Fibroblast of skin of back (primary cell): ENCODE results near the gene UVRAG.
"Not testable (repeated sequence)": the region's sequence is repeated elsewhere in the genome, so short reads cannot be mapped to it uniquely, and the experiment has no call there.

Experiments used
- DNase-seq: peaks from one replicate; pipeline ENCODE4 v3.0.0-alpha.2; 2013

The UVRAG gene

DNA sequence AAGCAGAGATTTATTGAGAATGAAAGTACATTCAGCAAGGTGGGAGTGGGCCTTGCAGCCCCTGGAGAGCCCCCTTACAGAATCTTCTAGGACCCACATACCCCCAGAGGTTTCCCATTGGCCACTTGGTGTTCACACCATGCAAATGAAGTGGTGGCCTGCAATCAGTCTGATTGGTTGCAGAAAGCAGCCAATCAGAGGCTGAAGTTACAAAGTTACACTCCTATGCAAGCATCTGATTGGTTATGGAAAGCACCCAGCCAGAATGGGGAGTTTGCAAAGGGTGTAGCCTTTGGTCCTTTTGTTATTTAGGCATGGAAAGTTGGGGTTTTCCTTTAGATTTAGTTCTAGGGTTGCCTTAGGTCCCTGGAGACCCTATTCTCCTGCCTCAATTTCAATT lies 34.9 kb downstream of the UVRAG start:
- DNase-seq = no peak

DNA sequence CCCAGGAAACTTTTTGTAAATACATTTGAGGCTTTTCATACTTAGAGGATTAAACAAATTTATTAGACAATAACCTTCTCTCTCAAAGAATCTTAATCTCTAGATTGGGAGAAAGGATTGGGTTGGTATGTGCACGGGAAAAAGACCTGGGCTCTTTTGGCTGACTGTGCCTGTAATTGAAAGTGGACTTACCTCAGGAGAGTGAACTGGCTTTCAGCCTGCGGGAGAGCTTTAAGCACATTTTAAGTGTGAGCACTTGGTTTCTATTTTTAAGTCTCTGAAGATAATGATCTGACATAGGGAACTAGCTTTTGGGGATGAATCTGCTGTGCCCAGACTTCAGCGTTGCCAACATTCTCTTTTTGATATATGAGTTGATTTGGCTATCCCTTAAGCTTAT lies 35.8 kb downstream of the UVRAG start:
- DNase-seq = no peak

- DNase-seq = no peak
Observed at GRCh38 chr11:75851203-75851602, 36.2 kb downstream of the UVRAG start.

- DNase-seq = no peak
Observed at GRCh38 chr11:75852406-75853017, 37.5 kb downstream of the UVRAG start.

DNA sequence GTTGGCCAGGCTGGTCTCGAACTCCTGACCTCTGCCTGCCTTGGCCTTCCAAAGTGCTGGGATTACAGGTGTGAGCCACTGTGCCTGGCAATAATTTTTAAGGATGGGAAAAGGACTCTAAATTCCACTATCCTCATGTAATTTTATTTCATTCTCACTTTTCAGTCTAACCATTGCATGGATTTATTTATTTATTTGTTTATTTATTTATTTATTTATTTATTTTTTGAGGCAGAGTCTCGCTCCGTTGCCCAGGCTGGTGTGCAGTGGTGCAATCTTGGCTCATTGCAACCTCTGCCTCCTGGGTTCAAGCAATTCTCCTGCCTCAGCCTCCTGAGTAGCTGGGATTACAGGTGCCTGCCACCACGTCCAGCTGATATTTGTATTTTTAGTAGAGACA lies 38.6 kb downstream of the UVRAG start:
- DNase-seq = not testable (repeated sequence)

GRCh38 chr11:75853971-75854370 lies 39.0 kb downstream of the UVRAG start:
- no peak for DNase-seq

DNA sequence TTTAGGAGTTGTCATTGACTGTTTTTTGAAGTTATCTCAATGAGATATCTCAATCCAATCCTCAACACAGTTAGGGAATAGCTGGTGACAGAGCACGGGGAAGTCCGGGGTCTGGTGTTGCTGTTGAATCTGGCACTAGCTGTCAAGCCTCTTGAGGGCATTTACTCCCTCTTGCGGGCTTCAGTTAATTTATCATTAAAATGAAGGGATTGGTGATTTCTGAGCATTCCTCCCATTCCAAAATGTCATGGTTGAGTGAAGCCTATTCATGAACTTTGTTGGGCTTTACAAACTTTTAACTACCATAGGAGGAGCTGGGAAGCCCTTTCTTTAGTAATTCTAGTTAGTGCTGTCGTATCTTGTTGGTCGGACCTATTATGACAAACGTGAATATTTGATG lies 40.2 kb downstream of the UVRAG start:
- DNase-seq = no peak

GRCh38 chr11:75856912-75857311 lies 41.9 kb downstream of the UVRAG start:
- DNase-seq = no peak

DNA sequence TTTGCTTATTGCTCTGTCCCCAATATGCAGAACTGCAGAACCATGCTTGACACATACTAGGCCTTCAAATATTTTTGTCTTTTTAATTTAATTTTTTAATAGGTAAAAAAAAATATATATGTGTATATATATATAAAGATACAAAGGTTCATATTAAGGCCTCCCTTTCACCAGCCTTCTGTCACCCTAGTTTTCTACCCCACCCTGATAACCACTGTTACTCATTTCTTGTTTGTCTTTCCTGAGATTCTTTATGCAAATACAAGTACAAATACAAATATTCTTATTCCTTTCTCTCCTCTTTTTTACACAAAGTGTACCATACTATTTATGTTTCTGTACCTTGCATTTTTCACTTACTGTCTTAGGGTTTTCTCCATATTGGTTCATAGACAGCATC lies 43.0 kb downstream of the UVRAG start:
- no peak for DNase-seq

- peak; percentile 65 for DNase-seq
Observed at GRCh38 chr11:75858613-75859012, 43.6 kb downstream of the UVRAG start.

- no peak for DNase-seq
Observed at GRCh38 chr11:75859614-75860013, 44.6 kb downstream of the UVRAG start.

GRCh38 chr11:75862437-75862836 lies 47.4 kb downstream of the UVRAG start:
- no peak for DNase-seq

- DNase-seq = peak; percentile 49
Observed at GRCh38 chr11:75867778-75868374, 52.9 kb downstream of the UVRAG start.

- no peak for DNase-seq
Observed at GRCh38 chr11:75868990-75869389, 54.0 kb downstream of the UVRAG start.

- DNase-seq = no peak
Observed at GRCh38 chr11:75869661-75870455, 54.8 kb downstream of the UVRAG start.

- no peak for DNase-seq
Observed at GRCh38 chr11:75872887-75873416, 57.9 kb downstream of the UVRAG start.

DNA sequence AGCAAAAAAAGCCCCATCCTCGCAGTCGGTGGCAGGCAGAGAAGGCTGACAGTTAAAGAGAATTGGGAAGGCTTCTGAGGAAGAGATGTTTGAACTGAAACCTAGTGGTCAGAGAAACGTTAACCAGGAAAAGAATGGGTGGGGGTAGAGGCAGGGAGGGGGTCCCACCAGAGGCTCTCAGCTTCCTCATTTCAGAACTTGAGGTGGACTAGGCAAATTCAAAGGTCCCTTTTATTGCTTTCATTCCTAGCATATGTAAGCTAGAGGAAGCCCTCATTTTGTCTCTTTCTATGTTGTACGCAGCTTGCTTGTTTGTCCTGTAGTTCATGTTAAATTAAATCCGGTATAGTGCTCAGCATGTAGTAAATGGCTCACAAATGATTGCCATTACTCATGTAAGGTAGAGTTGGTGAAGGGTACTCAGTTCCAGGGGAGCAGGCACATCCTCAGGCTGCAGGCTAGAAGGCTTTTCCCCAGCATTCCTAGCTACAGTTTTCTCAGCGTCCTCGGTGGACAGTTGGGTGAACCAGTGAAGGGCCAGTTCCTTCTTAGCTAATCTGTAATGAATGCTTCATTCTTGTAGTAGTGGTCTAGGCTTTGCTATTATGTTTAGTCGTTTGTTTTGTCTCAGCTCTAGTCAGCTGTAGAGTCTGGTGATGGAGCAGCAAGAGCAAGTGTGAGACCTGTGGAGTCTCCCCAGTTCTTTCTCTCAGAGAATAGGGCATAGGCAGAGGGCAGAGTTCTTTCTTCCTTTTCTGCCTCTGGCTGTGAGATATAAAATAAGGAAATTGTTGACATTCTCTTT lies 58.6 kb downstream of the UVRAG start:
- DNase-seq = no peak

- no peak for DNase-seq
Observed at GRCh38 chr11:75874684-75875341, 59.8 kb downstream of the UVRAG start.

DNA sequence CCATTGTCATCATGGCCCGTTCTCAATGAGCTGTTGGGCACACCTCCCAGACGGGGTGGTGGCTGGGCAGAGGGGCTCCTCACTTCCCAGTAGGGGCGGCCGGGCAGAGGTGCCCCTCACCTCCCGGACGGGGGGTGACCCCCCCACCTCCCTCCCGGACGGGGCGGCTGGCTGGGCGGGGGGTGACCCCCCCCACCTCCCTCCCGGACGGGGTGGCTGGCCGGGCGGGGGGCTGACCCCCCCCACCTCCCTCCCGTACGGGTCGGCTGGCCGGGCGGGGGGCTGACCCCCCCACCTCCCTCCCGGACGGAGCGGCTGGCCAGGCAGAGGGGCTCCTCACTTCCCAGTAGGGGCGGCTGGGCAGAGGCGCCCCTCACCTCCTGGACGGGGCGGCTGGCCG lies 62.3 kb downstream of the UVRAG start:
- not testable (repeated sequence) for DNase-seq

GRCh38 chr11:75877931-75878330 lies 62.9 kb downstream of the UVRAG start:
- DNase-seq = not testable (repeated sequence)

DNA sequence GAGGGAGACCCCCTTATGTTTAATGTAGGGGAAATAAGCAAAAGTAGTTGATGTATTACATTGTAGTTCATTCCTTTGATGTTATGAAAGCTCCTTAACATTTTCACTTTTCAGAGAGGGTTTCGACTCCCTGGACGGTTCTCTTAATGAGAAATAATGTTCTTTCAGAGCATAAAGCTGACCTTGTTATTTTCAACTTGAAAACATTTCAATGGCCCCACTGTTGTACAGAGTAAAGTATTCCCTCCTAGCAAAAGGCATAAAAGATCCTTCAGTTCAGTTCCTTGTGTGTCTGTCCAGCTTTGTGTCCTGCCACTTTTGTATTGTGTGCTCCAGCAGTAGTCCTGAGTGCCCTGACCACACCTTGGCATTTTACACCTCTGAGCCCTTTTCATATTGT lies 63.9 kb downstream of the UVRAG start:
- DNase-seq = no peak

- DNase-seq = no peak
Observed at GRCh38 chr11:75879737-75880136, 64.7 kb downstream of the UVRAG start.
